COR-L47 (cell line): Measurements from ENCODE around the gene ANKRD30B.
"Not testable (repeated sequence)": the region's sequence is repeated elsewhere in the genome, so short reads cannot be mapped to it uniquely, and the experiment has no call there.

Experiments used
- DNase-seq: peaks from one replicate; lab custom pipeline; 2025; lab: John Stamatoyannopoulos, UW

The ANKRD30B gene

DNA sequence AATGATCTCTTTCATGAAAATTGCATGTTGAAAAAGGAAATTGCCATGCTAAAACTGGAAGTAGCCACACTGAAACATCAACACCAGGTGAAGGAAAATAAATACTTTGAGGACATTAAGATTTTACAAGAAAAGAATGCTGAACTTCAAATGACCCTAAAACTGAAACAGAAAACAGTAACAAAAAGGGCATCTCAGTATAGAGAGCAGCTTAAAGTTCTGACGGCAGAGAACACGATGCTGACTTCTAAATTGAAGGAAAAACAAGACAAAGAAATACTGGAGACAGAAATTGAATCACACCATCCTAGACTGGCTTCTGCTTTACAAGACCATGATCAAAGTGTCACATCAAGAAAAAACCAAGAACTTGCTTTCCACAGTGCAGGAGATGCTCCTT is 103.6 kb downstream of the ANKRD30B start:
- DNase-seq: not testable (repeated sequence)

DNA sequence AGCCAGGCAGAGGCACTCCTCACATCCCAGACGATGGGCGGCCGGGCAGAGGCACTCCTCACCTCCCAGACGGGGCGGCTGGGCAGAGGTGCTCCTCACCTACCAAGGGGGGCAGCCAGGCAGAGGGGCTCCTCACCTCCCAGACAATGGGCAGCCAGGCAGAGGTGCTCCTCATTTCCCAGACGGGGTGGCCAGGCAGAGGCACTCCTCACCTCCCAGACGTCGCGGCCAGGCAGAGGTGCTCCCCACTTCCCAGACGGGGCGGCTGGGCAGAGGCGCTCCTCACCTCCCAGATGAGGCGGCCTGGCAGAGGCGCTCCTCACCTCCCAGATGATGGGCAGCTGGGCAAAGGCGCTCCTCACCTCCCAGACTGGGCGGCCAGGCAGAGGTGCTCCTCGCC is 107.7 kb downstream of the ANKRD30B start:
- DNase-seq: not testable (repeated sequence)

DNA sequence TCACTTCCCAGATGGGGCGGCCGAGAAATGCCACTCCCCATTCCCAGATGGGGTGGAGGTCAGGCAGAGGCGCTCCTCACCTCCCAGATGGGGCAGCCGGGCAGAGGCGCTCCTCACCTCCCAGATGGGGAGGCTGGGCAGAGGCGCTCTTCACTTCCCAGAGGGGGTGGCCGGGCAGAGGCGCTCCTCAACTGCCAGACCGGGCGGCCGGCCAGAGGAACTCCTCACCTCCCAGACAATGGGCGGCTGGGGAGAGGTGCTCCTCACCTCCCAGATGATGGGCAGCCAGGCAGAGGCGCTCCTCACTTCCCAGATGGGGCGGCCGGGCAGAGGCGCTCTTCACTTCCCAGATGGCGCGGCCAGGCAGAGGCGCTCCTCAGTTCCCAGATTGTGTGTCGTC is 108.3 kb downstream of the ANKRD30B start:
- not testable (repeated sequence) for DNase-seq

DNA sequence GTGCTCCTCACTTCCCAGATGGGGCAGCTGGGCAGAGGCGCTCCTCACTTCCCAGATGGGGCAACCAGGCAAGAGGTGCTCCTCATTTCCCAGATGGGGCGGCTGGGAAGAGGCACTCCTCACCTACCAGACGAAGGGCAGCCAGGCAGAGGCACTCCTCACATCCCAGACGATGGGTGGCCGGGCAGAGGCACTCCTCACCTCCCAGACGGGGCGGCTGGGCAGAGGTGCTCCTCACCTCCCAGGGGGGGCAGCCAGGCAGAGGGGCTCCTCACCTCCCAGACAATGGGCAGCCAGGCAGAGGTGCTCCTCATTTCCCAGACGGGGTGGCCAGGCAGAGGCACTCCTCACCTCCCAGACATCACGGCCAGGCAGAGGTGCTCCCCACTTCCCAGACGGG is 110.5 kb downstream of the ANKRD30B start:
- not testable (repeated sequence) for DNase-seq

DNA sequence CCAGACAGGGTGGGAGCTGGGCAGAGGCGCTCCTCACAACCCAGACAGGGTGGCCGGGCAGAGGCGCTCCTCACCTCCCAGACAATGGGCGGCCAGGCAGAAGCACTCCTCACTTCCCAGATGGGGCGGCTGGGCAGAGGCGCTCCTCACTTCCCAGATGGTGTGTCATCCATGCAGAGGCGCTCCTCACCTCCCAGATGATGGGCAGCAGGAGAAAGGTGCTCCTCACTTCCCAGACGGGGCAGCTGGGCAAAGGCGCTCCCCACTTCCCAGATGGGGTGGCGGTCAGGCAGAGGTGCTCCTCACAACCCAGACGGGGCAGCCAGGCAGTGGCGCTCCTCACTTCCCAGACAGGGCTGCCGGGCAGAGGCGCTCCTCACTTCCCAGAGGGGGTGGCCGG is 112.0 kb downstream of the ANKRD30B start:
- not testable (repeated sequence) for DNase-seq

DNA sequence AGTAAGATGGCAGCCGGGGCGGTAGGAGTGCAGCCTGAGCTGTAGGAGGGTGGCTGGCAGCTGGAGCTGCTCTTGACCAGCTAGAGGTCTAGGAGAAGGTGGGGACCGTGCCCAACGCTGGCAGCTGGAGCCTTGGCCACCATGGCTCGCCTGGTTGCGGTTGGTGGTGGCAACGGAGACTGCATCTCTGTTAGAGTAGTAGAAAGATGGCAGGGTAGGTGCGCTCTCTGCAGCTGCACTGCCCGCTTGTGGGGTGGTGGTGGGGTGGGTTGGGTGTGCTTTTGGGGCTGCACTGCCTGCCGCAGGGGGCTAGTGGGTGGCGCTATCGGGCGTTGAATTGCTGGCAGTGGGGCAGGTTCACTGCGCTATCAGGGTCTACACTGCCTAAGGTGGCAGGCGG is 118.5 kb downstream of the ANKRD30B start:
- DNase-seq: not testable (repeated sequence)

DNA sequence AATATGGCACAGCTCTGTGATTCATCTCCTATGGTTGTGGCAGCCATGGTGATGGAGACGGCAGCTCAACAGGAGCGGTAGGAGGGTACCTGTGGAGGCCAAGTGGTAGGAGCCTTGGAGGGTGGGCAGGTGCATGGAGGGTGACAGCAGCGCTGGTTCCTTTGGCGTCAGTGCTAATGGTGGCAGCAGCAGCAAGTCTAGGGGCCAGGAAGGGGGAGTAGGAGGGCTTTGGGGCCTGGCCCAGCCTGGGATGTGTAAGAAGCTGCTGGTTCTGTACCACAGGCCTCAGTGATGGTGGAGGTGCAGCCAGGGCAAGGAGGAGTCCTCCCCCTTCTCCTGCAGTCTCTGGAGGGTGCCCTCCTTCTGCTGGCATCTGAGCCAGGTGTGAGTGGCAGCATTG is 120.0 kb downstream of the ANKRD30B start:
- DNase-seq: not testable (repeated sequence)

DNA sequence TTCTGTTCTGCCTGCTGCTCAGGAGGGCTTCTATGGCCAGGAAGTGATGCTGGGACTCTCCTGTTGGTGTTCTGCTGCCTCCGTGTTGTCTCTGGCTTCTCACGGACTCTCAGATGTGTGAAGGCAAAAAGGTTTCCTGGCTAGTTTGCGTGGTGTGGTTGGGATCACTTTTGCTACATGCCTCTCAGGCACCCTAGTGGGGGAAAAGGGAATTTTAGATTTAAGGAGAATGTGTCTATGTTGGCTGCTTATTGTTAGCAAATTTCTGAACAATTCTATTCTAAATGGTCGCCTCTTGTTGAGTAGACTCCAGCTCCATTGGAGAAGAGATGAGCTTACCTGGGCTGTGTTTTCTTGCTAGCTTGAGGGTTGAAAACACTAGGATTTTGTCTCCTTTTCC is 120.9 kb downstream of the ANKRD30B start:
- DNase-seq: not testable (repeated sequence)

DNA sequence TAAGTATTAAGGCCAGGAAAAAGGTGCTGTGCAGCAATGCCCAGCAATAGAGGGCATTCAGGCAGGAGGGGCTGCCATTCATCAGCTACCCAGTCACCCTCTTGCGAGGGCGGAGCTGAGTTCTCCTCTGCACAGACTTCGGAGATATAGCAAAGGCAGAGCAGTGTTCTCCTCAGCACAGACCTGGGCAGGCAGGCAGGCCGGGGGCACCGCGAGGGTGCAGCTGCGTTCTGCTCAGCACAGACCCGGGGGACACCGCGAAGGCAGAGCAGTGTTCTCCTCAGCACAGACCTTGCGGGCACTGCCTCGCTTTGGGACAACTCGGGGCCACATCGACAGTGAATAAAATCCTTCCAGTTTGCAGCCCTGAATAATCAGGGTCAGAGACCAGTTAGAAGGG is 130.9 kb downstream of the ANKRD30B start:
- not testable (repeated sequence) for DNase-seq

DNA sequence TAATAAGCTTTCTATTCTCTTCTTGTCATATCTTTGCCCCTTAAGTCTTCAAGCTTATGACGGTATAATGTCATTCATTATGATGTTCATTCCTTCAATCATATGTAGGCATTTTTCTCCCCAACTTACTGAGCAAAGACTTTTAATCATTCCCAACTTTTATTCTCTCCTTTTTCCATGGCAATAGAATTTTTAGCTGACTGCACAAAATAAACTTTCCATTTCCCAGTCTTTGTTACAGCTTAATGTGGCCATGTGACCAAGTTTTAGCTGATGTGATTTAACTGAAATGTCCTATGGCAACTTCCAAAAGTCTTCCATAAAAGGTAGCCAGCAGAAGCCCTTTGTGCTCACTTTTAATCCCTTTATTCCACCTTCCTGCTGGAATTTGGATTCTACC is 152.5 kb downstream of the ANKRD30B start:
- no peak for DNase-seq
